Measurements from ENCODE around the gene DYNC2H1.
A peak's percentile ranks its signal among the peaks of the same experiment; 100 is the strongest.

Gene DYNC2H1

DNA sequence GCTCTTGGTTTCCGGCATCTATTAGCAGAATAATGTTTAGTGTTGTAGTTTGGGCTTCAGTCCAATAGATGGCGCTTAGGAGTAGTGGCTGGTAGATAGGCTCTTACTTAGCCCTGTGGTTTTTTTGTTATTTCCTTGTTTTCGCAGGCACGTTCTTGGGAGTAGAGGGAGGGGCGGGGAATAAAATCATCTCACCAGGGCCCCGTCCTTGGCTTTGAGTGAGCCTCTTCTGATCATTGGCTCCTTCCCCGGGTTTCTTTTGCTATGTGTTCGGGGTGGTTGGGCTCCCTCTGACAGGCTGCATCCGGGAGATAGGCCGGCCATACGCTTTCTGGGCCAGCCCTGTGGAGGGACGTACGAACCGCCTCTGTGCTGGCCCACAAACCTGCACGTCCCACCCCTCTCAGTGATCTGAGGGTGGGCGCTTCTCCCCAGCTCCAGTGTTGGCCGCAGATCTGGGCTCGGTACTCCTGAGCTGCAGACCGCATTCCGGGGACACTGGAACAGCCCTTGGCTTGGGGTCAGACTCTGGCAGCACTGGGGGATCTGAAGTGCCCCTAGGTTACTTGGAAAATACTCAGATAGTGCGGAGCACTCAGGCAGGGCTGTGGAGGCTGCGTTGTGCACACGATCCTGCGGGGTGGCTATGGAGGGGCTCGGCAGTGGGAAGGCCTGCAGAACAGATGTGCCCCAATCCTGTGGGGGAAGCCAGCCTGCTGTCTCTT lies 217.0 kb downstream of the DYNC2H1 start:
- no peak overlapping the region for H3K4me3 ChIP-seq (replicated peaks; ENCODE audit: low read depth, low read length)
- TF ChIP-seq, protein P1, sequence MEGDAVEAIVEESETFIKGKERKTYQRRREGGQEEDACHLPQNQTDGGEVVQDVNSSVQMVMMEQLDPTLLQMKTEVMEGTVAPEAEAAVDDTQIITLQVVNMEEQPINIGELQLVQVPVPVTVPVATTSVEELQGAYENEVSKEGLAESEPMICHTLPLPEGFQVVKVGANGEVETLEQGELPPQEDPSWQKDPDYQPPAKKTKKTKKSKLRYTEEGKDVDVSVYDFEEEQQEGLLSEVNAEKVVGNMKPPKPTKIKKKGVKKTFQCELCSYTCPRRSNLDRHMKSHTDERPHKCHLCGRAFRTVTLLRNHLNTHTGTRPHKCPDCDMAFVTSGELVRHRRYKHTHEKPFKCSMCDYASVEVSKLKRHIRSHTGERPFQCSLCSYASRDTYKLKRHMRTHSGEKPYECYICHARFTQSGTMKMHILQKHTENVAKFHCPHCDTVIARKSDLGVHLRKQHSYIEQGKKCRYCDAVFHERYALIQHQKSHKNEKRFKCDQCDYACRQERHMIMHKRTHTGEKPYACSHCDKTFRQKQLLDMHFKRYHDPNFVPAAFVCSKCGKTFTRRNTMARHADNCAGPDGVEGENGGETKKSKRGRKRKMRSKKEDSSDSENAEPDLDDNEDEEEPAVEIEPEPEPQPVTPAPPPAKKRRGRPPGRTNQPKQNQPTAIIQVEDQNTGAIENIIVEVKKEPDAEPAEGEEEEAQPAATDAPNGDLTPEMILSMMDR (IDR thresholded peaks at IDR 0.05; ENCODE audit: low read depth, low read length, missing control alignments) = peak; percentile 77
- peak; percentile 65 for DNase-seq (ENCODE audit: extremely low read depth, low read depth)

DNA sequence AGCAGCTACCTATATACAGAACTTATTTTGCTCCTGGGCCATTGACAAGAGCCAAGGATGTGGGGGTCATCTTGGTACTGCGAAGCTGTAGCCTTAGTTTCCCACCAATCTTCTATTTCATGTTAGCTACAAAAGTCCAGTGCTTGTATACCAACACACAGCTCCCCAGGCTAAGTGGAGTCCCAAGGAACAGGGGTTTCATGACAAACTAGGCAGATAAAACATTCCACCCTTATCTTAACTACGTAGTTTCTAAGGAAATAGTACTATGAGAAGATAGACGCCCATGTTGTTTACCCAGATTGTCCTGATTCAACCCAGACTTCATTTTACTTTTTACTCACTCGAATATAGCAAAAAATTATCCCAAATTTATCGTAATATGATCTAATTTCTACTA lies 218.5 kb downstream of the DYNC2H1 start:
- no peak for DNase-seq (ENCODE audit: extremely low read depth, low read depth)
- TF ChIP-seq, protein P1 (IDR thresholded peaks at IDR 0.05; ENCODE audit: low read depth, low read length, missing control alignments) = no peak
- no peak overlapping the region for H3K4me3 ChIP-seq (replicated peaks; ENCODE audit: low read depth, low read length)

DNA sequence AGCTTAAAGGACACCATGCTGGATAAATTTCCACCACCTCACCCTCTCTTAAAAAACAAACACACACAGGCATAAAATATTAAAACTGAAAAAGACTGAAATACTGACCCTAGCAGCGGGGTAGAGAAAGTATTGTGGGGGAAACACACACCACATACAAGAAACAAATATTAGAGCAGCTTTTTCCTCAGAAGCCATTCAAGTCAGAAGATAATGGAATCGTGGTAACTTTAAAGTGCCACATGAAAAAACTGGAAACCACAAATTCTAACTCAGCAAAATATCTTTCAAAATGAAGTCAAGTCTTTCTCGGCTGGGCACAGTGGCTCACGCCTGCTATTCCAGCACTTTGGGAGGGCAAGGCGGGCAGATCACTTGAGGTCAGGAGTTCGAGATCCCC lies 223.2 kb downstream of the DYNC2H1 start:
- no peak for DNase-seq (ENCODE audit: extremely low read depth, low read depth)
- no peak overlapping the region for H3K4me3 ChIP-seq (replicated peaks; ENCODE audit: low read depth, low read length)
- TF ChIP-seq, protein P1 (IDR thresholded peaks at IDR 0.05; ENCODE audit: low read depth, low read length, missing control alignments) = no peak

DNA sequence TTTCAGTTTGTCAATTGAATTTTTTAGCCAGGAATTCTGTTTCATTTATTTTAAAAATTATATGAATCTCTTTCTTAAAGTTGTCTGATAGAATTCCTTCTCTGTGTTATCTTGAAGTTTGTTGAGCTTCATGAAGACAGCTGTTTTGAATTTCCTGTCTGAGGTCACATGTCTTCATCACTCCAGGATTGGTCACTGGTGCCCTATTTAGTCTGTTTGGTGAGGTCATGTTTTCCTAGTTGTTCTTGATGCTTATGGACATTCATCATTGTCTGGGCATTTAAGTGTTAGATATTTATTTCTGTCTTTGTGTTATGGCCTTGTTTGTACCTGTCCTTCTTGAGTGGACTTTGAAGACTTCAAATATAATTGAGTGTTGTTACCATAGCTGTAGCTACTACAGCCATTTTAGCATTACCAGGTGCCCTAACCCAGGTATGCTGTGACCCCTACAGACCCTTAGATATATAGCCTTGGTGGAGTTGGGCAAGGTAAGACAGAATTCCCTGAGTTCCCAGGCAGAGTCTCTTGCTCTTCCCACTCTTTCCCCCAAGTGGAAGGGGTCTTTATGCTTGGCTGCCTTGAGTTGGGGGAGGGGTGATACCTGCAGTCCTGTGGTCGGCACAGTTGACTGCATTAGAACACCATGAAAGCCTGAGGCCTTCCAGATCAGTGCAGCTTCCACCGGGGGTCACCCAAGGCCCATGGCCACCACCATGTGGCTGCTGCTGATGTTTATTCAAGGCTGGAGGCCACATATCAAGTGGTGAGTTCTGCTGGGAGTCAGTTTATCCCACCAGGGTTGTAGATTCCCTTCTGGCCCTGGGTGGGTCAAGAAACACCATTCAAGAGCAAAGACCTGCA lies 229.6 kb downstream of the DYNC2H1 start:
- DNase-seq (ENCODE audit: extremely low read depth, low read depth) = peak; percentile 26
- H3K4me3 ChIP-seq (replicated peaks; ENCODE audit: low read depth, low read length) = no peak overlapping the region
- TF ChIP-seq, protein P1 (IDR thresholded peaks at IDR 0.05; ENCODE audit: low read depth, low read length, missing control alignments) = no peak

DNA sequence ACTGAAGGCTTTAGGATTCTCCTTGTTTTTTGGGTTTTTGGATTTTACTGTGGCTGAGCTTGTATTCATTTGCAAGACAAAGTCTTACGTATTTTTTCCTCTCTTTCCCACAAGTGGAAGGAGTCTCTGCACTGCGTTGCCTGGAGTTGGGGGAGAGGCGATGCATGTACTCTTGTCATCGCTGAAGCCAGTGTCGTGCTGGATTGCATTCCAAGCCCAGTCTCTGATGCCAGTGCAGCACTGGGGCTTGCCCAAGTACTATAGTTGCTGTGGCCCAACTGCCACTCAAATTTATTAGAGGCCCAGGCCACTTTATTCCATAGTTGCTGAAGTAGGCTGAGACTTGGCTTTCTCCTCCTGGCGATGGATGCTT lies 230.2 kb downstream of the DYNC2H1 start:
- no peak for DNase-seq (ENCODE audit: extremely low read depth, low read depth)
- H3K4me3 ChIP-seq (replicated peaks; ENCODE audit: low read depth, low read length) = no peak overlapping the region
- TF ChIP-seq, protein P1 (IDR thresholded peaks at IDR 0.05; ENCODE audit: low read depth, low read length, missing control alignments) = no peak

DNA sequence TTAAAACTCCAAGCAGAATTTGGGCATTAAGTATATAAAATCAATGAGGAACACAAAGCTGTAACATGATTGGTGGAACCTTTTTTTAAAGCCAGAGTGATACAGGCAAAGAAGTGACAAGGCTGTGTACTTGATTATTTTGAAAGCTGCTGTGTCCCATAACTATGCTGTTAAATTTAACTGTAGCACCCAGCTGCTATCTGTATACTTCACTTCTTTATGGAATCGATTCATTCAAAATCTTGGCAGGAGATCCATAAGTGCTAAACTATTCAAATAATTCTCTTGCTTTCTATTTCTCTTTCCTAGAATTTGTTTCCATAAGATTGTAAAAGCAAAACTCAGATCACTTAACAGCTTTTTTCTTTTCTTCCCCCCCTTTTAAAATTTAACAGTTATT lies 231.7 kb downstream of the DYNC2H1 start:
- TF ChIP-seq, protein P1 (IDR thresholded peaks at IDR 0.05; ENCODE audit: low read depth, low read length, missing control alignments) = no peak
- H3K4me3 ChIP-seq (replicated peaks; ENCODE audit: low read depth, low read length) = no peak overlapping the region

More for the DNA sequence above, 231.7 kb downstream of the DYNC2H1 start:
- DNase-seq (ENCODE audit: extremely low read depth, low read depth) = no peak
